Fibroblast of skin of left quadriceps (primary cell): ENCODE results near the gene MPHOSPH8.

Experiments
- DNase-seq, 2 experiments: peaks; one replicate each; pipeline ENCODE4 v3.0.0-alpha.2; 2013; ENCODE audit warnings: low read depth in 2 of 2

The MPHOSPH8 gene

GRCh38 chr13:19633479-19634255, at the start of gene MPHOSPH8:
Gene MPHOSPH8, plus strand, starts transcription at chr13:19633659. Its CDS starts 90 bp downstream, at chr13:19633749.
- DNase-seq = peak; percentile 91

DNA sequence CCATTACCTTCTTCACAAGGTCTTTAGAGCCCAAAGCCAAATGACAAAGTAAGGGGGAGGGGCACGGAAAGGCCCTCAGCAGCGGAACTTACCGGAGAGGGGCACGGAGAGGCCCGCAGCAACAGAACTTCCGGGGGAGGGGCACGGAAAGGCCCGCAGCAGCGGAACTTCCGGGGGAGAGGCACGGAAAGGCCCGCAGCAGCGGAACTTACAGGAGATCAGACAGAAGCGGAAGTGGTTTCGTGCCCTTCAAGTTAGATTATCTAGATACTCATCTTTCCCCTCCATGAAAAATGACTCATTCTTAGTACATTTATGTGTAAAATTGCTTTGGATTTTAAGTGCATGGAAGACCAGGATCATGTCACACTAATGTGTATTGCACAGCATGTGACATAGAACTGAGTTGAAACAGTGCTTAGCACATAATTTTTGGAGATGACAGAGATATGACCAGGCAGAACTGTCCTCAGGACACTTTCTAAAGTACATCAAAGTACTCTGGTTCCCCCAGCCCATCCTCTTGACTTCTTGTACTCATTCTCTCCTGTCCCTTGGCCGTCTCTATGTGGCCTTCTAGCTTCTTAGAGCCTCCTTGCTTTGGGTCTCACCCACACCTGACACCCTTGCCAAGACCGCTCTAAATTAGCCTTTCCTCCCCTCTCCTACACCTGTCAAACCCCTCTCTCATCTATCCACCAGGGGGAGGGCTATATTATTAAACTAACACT, 46.4 kb upstream of the MPHOSPH8 start:
- no peak for DNase-seq

DNA sequence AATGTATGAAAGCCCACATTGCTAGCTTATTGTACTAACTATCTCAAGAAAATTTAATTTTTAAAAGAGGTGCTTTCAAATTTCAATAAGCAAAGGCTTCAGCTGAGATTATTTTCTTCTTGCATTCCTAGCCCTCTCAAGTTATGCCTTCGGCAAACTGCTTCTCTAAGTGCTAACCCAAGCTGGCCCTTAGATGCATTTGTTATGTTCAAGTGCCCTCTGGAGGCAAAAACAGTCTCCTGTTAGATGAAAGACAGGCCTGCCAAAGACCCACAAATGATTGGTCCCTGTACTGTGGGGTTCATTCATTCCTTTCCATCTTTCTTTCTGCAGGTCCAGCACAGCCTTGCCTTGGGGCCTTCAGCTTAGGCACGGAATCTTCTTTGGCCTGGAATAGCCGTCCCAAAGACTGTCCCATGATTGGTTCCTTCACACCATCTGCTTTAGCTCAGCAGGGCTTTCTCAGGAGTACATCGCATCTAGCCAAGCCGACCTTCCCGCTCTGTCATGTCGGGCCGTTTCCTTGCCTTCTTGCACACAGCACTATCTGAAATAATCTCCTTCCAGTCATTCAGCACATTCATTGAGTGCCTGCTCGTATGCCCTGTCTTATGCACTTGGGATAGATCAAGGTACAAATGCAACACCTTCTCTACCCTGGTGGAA, 45.7 kb upstream of the MPHOSPH8 start:
- DNase-seq = no peak

DNA sequence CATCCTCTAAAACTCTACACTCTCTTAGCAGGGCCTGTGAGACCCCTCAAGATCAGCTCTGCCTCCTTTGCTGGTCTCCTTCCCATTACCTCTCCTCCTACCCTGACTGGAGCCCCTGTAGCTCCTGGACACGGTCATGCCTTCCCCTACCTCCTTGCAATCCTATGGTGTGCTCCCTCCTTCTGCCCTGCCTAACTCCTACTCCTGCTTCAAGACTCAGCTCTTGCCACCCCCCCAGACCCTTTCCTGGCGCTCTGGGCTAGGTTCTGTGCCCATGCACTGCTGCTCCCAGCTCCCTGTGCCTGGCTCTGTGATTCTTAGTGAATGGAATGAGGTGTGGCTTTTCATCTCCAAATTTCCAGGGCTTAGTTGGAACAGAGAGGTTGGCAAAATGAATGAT, 44.1 kb upstream of the MPHOSPH8 start:
- no peak for DNase-seq

DNA sequence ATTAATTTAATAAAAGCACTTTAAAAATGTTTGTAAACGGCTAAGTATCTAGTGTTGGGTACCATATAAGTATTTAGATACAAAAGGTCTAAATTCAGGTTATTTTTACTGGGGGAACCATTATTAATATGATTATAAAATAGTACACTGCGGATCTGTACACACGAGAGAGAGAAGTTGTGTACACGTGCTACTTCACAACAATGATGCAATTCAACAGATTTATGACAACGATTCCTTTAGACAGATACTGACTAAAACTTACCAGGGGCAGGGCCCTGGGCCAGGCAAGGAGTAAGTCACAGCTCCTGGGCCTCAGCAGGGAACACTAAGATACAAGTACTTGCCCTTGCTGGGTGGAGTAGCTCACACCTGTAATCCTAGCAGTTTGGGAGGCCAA, 43.0 kb upstream of the MPHOSPH8 start:
- no peak for DNase-seq

GRCh38 chr13:19591864-19592263, 41.6 kb upstream of the MPHOSPH8 start:
- DNase-seq = no peak

- no peak for DNase-seq
Measured at GRCh38 chr13:19592657-19593180, 40.7 kb upstream of the MPHOSPH8 start.

GRCh38 chr13:19596086-19596485, 37.4 kb upstream of the MPHOSPH8 start:
- DNase-seq = no peak

- DNase-seq = no peak
Measured at GRCh38 chr13:19596960-19597361, 36.5 kb upstream of the MPHOSPH8 start.

- DNase-seq = no peak
Measured at GRCh38 chr13:19597523-19597922, 35.9 kb upstream of the MPHOSPH8 start.

DNA sequence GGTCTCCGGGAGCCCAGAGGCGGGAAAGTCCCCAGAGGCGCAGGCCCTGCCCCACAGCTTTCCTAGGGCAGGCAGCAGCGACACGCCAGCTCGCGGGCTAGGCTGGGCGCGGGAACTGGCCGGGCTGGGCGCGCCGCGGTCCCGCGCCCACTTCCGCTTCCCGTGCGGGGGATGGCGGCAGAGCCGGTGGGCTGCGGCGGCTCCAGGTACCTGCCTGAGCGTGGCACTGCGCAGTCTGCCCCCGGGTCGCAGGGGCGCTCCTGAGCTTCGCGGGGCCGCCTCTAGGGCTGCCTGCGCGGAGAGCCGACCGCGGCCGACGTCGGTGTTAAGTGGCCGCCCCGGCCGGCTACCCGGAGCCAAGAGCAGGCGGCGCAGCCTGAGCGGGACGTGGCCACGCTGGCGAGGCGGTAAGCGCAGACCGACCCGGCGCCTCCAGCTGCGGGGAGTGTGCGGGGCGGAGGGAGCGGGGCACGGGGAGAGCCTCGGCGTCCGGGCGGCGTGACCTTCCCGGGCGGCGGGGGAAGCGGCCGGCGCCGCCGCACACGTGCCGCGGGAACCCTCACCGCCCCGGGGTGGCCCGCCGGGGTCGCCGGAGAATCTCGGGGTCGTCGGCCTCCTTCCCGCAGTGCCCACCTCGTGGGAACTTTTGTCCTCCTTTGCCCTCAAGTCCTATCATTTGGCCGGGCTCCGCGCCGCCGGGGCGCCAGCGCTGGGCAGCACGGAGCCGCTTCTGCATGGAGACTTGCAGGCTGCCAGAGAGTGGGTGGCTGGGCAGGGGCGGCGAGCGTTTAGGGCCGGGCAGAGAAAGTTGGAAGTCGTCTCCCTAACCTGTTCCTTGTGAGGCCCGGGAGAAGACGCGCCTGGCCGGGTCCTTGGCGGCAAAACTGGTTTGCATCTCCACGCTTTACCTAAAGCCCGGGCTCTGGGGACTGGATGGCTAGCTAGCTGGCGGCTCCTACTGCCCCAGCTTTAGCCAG, 31.4 kb upstream of the MPHOSPH8 start:
- no peak for DNase-seq

- DNase-seq = no peak
Measured at GRCh38 chr13:19604306-19604705, 29.2 kb upstream of the MPHOSPH8 start.

DNA sequence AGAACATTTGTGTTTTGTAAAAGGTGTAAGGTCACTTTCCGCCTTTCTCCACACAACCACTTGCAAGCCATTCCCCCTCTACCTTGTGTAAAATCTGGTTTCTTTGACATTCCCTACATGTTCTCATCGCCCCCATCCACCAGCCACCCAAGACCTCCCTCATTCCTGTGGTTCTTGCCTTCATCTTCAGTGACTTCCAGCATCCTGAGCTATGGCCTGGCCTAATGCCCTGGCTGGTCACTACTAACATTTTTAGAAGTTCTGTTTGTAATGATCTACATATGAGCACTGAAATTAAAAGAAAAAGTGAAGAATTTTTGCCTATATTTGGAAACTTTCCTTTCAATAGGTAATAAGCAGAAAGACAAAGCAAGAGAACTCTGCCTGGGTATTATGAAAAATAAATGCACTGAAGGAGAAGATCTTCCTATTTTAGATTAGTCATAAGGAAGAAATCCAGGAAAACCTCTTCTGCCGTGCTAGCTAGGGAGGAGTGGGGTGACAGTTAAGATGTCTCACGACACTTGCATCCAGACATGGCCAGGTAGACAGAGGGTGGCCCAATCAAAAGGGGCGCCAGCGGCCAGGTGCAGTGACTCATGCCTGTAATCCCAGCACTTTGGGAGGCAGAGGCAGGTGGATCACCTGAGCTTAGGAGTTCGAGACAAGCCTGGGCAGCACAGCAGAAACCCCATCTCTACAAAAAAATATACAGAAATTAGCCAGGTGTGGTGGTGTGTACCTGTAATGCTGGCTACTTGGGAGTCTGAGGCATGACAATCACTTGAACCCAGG, 28.1 kb upstream of the MPHOSPH8 start:
- no peak for DNase-seq

DNA sequence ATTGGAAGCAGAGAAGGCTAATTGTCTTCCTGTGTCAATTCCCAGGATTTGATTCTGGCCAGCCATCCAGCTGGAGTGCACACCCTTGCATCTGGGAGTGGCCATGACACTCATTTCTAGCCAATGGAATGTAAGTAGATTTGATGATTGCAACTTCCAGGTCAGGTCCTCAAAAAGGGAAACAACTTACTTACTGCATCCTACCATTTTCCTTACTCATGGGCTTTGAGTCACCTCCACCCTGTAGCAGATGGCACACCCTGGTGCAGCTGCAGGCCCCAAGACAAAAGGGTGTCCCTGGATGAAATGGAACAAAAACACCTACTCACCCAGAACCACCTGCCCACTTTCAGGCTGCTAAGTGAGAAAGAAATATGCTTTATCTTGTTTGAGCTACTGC, 27.3 kb upstream of the MPHOSPH8 start:
- DNase-seq = no peak

DNA sequence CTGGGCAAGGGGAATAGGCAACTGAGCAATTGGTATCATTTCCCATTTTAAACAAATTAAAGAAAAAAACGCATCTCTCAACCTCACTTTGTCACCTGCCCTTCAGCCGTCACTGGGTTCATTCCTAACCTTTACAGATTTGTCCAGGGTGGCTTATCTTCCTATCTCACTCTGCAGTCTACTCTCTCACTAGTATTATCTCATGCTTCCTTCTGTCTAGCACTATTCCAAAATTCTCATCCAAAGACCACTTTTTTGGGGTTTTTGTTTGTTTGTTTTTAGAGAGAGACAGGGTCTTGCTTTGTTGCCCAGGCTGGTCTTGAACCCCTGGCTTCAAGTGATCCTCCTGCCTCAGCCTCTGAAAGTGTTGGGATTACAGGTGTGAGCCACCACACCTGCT, 26.7 kb upstream of the MPHOSPH8 start:
- no peak for DNase-seq

DNA sequence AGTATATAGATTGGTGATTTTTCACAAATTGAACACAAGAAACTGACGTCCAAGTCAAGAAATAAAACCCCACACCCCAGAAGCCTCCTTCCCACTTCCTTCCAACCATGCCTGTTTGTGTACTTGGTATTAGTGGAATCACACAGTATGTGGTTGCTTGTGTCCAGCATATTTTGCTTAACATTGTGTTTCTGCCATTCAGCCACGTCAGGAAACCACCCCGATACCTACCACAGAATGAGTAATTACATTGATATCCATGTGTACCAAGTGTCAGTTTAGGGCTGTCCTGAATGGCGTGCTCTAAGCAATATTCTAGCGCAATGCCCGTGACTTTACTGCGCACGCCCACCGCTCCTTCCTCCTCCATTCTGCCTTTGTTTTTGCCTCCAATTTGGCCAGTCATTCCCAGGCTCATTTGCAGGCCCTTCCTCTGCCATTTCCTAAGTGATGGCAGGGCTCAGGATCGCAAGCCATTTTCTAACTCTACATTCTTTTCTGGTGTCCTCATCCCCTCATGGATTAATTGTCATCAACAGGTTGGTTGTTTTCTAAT, 25.9 kb upstream of the MPHOSPH8 start:
- DNase-seq = no peak

- DNase-seq = no peak
Measured at GRCh38 chr13:19618977-19619376, 14.5 kb upstream of the MPHOSPH8 start.

DNA sequence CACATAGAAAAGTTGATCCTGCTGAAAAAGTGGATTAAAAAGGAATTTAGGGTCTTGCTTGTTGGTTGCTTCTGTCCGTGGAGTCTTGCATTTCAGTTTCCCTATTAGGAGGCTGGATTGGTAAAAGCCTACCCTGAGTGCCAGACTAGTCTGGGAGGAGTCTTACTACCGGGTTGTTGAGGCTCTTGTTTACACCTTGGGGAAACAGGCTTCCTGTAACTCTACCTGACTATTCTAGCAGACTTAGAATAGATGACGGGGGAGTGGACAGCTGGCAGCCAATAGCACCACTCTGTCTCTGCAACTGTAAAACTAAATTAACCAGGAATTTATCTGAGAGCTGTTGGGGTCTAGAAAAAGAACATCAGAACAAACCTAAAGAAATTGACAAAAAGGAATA, 11.3 kb upstream of the MPHOSPH8 start:
- no peak for DNase-seq

DNA sequence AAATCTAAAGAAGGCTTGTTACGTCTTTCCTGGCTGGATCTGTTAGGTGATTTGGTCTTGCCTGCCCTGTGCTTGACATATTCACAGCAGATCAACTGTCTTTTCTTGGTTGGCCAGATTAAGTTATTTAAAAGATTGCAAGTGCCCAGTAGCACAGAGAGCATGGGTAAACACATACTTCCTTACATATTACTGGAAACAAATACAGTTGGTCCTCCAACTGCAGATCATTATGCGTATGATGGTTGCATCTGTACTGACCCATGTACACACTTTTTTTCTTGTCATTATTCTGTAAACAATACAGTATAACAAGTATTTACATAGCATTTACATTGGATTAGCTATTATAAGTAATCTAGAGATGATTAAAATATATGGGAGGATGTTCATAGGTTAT, 9.2 kb upstream of the MPHOSPH8 start:
- no peak for DNase-seq

DNA sequence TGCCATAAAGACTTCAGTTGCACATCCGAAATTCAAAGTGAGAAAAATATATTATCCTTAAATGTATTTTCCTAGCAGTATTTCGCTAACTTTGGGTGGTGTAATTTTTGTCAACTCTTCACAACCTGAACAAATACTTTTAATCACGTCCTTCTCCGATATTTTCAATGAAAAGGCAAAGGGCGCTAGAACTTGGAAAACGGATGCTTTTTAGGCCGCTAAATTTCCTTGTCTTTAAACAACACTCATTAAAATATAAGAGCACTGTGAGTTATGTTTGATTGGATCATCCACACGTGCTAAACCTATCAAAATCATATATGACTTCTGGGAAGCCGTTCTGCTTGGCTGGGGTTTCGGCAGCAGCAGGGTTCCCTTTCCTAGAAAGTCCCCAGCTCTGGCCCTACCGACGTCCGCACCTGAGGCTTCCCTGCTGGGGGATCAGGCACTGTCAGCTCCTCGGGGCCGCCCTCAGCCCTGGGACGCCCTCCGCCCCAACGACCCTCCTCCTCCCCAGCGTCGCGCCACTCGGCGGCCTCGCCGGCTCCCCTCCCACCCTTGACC, 462 bp upstream of the MPHOSPH8 start:
- DNase-seq = no peak
